Measurements from ENCODE around the gene PI4K2A. TPM values are rescaled to one million over a fixed set of nuclear protein-coding genes. Genes with fewer than 3 reads are reported as not detected.

Gene PI4K2A
- total and polyA plus RNA-seq, 2 of the 13 experiments (the other 11 are each of a cell fraction or from before 2014, with no cell fraction given): 10.9 to 14.3 TPM

GRCh38 chr10:97629289-97629688, 11.2 kb upstream of the PI4K2A start:
- no TSS peak for BruUV-seq (replicated peaks)
- H3K4me2 ChIP-seq (ENCODE audit: low read depth, low read length): no peak overlapping the region
- H3K36me3 ChIP-seq (replicated peaks in 1 of 2; ENCODE audit: control insufficient read depth in 1 of 2, insufficient read depth in 2 of 2, low read length in 2 of 2): no peaks in the 10 kb centered on the region
- in situ Hi-C loops (cut with HindIII; ENCODE audit: extremely low pct_ligation_motif_present, low pct_unique_long_range_greater_than_20kb) (no loop called here), intact Hi-C loops (cut with micrococcal nuclease; ENCODE audit: unreplicated experiment) (no loop called here)
- no peak overlapping the region for H3K4me3 ChIP-seq (replicated peaks in 1 of 3; ENCODE audit: insufficient read depth in 1 of 3, low read depth in 2 of 3, low read length in 3 of 3)
- H3K9me3 ChIP-seq (ENCODE audit: low read length): no peaks in the 10 kb centered on the region
- FAIRE-seq: no peak
- no peak for ATAC-seq
- H3K4me1 ChIP-seq (ENCODE audit: insufficient read depth, low read length): peaks cover 36% of the 10 kb centered on the region
- no peak overlapping the region for H2AFZ ChIP-seq (ENCODE audit: low read length)
- H3K79me2 ChIP-seq (ENCODE audit: insufficient read depth, low read length): no peaks in the 10 kb centered on the region
- no peak overlapping the region for H3K9ac ChIP-seq (ENCODE audit: insufficient read depth, low read depth, low read length)
- ChIA-PET CTCF (ENCODE audit: low intra/inter-chr PET ratio, low total read pairs) (no interaction called here), POLR2A (no interaction called here)
- DNase-seq (ENCODE audit: low spot score): no peak
- no peaks in the 10 kb centered on the region for H4K20me1 ChIP-seq (ENCODE audit: insufficient read depth, low read length)
- no peak overlapping the region for H3K27ac ChIP-seq (ENCODE audit: extremely low read length, insufficient read depth, low read length)
- H3K27me3 ChIP-seq (ENCODE audit: control insufficient read depth in 1 of 2, insufficient read depth in 2 of 2, low read length in 2 of 2): no peaks in the 10 kb centered on the region
- WGBS (ENCODE audit: low lambda C conversion rate): 94% methylated on average over 5 of the region's 5 CpGs
- TF ChIP-seq RORA (CRISPR knock-in tag; IDR thresholded peaks at IDR 0.05) (no peak), AKNA (CRISPR knock-in tag; IDR thresholded peaks at IDR 0.05; ENCODE audit: borderline replicate concordance) (no peak), TRIM22 (IDR thresholded peaks at IDR 0.05) (no peak), TBX3 (IDR thresholded peaks at IDR 0.05; ENCODE audit: borderline replicate concordance) (no peak), AFF4 (CRISPR knock-in tag; IDR thresholded peaks at IDR 0.05) (no peak), ZNF496 (CRISPR knock-in tag; IDR thresholded peaks at IDR 0.05; ENCODE audit: insufficient replicate concordance) (no peak), ZNF777 (CRISPR knock-in tag; IDR thresholded peaks at IDR 0.05) (no peak), ZNF605 (CRISPR knock-in tag; IDR thresholded peaks at IDR 0.05) (no peak), EEA1 (CRISPR knock-in tag; IDR thresholded peaks at IDR 0.05; ENCODE audit: borderline replicate concordance) (no peak), ZC3H13 (CRISPR knock-in tag; IDR thresholded peaks at IDR 0.05) (no peak), ZNF816 (CRISPR knock-in tag; IDR thresholded peaks at IDR 0.05; ENCODE audit: borderline replicate concordance) (no peak), ZMAT3 (CRISPR knock-in tag; conservative IDR thresholded peaks at IDR 0.05) (no peak), ZNF207 (IDR thresholded peaks at IDR 0.05; ENCODE audit: borderline replicate concordance) (no peak), GLI4 (CRISPR knock-in tag; IDR thresholded peaks at IDR 0.05; ENCODE audit: borderline replicate concordance) (no peak), NR2F6 (IDR thresholded peaks at IDR 0.05) (no peak), NR2F6 (CRISPR knock-in tag; IDR thresholded peaks at IDR 0.05) (no peak), EHMT2 (IDR thresholded peaks at IDR 0.05; ENCODE audit: borderline replicate concordance, low read depth, low read length) (no peak), ZBTB21 (CRISPR knock-in tag; IDR thresholded peaks at IDR 0.05) (no peak)
